ENCODE results near the gene ACSF3.

Gene ACSF3

DNA sequence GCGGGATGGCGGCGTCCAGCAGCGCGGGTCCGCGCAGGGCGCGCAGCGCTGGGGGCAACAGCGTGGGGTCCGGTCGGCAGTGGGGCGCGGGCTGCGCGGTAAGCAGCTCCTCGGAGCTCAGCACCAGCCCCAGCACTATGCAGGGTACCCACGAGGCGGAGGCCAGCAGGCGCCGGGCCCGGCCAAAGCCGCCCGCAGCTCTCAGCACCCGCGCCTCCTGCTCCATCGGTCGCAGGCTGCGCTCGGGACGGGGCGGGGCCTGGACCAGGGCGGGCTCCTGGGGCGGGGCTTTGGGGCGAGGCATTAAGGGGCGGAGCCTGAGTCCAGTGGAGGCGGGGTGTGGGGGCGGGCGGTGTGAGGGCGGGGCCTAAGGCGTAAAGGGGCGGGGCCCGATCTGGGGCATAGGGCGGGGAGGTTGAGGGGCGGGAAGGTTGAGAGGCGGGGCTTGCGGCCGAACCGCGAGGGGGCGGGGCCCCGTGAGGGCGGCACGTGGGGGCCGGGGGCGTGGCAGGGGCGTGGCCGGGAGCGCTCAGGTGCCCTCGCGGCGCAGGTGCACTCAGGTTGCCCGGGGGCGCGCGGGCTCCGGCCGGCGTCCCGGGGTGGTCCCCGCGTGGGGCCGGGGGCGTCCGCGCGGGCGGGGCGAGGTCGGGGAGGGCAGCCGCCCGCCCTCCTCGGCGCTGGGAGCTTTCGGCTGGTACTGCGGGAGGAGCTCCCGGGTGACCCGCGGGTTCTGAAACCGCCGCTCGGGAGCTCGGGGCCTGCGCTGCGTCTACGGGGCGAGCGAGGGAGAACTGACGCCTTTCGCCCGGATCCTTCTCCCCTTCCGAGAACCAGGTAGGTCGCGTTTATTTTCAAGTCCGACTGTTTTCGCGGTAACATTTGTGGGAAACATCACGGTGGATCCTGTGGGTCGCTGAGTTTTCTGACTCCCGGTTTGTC, 108.1 kb downstream of the ACSF3 start:
- peak; percentile 69 for DNase-seq (ENCODE audit: low spot score)

DNA sequence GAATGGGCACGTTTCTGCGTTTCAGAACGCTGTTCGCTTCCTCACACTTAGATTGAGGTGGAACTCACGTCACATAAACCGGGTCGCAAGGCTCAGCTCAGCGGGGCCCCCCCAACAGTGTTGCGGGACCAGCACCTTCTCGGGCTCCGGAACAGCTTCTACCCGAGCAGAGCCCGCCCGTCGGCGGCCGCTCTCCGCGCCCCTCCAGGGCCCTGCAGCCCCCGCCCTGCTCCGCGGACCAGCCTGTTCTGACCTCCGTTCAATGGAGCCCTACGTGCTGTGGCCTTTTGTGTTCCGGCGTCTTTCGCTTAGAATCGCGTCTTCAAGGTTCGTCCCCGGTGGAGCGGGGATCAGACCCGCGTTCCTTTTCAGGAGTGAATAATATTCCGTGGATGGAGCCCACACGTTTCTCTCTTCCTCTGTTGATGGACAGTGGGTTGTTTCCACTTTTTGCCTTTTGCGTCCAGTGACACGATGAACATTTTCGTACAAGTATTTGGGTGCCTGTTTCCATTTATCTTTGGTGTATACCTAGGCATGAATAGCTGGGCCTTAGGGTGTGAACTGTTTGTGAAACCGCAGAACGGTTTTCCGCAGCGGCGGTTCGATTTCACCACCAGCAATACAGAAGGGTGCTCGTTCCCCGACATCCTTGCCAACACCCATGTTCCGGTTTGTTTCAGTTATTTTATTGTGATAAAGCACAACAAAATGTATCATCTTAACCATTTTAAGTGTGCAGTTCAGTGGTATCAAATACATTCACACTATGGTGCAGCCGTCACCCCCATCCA, 109.0 kb downstream of the ACSF3 start:
- no peak for DNase-seq (ENCODE audit: low spot score)
